Measurements from ENCODE around the gene STRN3.
"Not testable (repeated sequence)": the region's sequence is repeated elsewhere in the genome, so short reads cannot be mapped to it uniquely, and the experiment has no call there.

The STRN3 gene

DNA sequence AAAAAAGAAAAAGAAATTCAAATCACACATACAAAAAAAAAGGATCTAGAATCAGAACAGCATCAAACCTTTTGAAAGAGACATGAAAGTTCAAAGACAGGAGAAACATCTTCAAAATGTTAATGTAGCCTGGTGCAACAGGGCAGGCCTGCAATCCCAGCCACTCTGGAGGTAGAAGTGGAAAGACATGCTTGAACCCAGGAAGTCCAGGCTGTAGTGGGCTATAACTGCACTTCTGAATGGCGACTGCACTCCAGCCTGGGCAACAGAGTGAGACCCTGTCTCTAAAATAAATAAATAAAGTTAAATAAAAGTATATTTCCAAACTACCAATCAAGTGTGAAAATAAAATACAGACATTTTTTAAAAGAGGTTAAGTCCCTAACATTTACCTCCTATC is 19.5 kb downstream of the STRN3 start:
- TF ChIP-seq, protein P1, sequence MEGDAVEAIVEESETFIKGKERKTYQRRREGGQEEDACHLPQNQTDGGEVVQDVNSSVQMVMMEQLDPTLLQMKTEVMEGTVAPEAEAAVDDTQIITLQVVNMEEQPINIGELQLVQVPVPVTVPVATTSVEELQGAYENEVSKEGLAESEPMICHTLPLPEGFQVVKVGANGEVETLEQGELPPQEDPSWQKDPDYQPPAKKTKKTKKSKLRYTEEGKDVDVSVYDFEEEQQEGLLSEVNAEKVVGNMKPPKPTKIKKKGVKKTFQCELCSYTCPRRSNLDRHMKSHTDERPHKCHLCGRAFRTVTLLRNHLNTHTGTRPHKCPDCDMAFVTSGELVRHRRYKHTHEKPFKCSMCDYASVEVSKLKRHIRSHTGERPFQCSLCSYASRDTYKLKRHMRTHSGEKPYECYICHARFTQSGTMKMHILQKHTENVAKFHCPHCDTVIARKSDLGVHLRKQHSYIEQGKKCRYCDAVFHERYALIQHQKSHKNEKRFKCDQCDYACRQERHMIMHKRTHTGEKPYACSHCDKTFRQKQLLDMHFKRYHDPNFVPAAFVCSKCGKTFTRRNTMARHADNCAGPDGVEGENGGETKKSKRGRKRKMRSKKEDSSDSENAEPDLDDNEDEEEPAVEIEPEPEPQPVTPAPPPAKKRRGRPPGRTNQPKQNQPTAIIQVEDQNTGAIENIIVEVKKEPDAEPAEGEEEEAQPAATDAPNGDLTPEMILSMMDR (IDR thresholded peaks at IDR 0.05; ENCODE audit: control extremely low read depth, extremely low read depth, low read depth, missing control alignments) = no peak
- CTCF ChIA-PET = interaction anchor here (1.6 kb wide), 1 partner anchor 95 kb away, joined by 3 read pairs; no protein-coding TSS in a partner anchor
- DNase-seq (ENCODE audit: extremely low spot score) = no peak
- POLR2A ChIA-PET = no interaction called here

DNA sequence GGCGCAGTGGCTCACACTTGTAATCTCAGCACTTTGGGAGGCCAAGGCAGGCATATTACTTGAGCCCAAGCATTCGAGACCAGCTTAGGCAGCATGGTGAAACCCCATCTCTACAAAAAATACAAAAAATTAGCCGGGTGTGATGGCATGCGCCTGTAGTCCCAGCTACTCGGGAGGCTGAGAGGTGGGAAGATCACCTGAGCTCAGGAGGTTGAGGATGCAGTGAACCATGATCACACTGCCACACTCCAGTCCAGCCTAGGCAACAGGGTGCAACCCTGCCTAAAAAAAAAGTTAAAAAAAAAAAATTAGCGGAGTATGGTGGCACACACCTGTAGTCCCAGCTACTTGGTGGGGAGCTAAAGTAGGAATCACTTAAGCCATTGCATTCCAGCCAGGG is 22.2 kb downstream of the STRN3 start:
- DNase-seq (ENCODE audit: extremely low spot score); POLR2A ChIA-PET: not testable (repeated sequence)
- CTCF ChIA-PET = interaction anchor here (1.1 to 2.1 kb wide), 2 partner anchors 11 to 17 kb away, joined by 3 to 8 read pairs; no protein-coding TSS in a partner anchor

DNA sequence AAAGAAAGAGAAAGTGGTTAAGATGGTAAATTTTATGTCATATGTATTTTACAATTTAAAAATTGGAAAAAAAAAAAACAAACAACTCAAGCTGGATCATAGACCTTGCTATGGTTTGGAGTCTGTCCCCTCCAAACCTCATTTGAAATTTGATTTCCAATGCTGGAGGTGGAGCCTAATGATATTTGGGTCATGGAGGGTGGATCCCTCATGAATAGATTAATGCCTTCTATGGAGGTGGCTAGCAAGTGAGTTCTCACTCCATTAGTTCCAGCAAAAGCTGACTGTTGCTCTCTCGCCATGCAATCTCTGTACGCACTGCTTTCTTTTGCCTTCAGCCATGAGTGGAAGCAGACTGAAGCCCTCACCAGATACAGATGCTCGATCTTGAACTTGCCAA is 22.9 kb downstream of the STRN3 start:
- ChIA-PET CTCF (interaction anchor here (1.2 to 2.1 kb wide), 2 partner anchors 16 to 22 kb away, joined by 3 to 8 read pairs; no protein-coding TSS in a partner anchor), POLR2A (no interaction called here)
- DNase-seq (ENCODE audit: extremely low spot score) = no peak
- TF ChIP-seq, protein P1 (IDR thresholded peaks at IDR 0.05; ENCODE audit: control extremely low read depth, extremely low read depth, low read depth, missing control alignments) = no peak

DNA sequence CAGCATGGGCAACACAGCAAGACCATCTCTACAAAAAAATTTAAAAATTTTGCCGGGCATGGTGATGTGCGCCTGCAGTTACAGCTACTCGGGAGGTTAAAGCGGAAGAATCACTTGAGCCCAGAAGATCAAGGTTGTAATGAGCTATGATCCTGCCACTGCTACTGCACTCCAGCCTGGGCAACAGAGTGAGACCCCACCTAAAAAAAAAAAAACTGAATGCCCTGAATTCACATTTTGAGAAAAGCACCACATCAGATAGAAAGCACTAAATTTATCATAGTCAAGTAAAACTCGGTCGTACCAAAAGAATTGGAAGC is 24.9 kb downstream of the STRN3 start:
- TF ChIP-seq, protein P1 (IDR thresholded peaks at IDR 0.05; ENCODE audit: control extremely low read depth, extremely low read depth, low read depth, missing control alignments) = no peak
- CTCF ChIA-PET = no interaction called here
- POLR2A ChIA-PET = interaction anchor here (0.6 kb wide), 1 partner anchor 112 kb away, joined by 3 read pairs; no protein-coding TSS in a partner anchor
- no peak for DNase-seq (ENCODE audit: extremely low spot score)

DNA sequence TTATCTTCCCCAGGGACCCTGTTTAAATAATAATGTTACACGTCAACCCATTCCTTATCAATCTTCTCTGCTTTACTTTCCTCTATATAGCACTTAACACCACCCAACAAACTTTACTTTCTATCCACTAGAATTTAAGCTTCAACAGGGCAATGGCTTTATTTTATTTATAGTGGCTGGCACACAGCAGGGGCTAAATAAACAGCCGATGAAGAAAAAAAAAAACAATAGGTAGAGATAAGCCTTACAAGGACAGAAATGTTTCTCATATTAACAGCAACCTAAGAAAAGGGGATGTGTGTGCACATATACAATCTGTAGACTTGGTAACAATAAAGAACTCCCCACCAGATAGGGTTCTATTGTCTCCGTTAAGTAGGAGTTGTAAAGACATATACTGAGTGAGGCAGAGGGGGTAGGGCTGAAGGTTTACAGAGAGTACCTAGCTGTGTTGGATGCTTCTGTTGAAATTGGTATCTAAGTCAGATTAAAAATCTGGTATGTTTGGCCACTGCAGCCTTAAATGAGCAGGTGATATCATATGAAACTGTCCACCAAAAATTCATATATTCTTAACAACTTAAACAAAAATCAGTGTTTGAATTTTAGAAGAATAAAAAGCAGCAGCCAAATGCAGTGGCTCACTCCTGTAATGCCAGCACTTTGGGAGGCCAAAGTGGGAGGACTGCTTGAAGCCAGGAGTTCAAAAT is 25.4 kb downstream of the STRN3 start:
- TF ChIP-seq, protein P1 (IDR thresholded peaks at IDR 0.05; ENCODE audit: control extremely low read depth, extremely low read depth, low read depth, missing control alignments) = no peak
- ChIA-PET POLR2A (interaction anchor here (0.6 kb wide), 1 partner anchor 111 kb away, joined by 3 read pairs; no protein-coding TSS in a partner anchor), CTCF (no interaction called here)
- DNase-seq (ENCODE audit: extremely low spot score) = no peak

DNA sequence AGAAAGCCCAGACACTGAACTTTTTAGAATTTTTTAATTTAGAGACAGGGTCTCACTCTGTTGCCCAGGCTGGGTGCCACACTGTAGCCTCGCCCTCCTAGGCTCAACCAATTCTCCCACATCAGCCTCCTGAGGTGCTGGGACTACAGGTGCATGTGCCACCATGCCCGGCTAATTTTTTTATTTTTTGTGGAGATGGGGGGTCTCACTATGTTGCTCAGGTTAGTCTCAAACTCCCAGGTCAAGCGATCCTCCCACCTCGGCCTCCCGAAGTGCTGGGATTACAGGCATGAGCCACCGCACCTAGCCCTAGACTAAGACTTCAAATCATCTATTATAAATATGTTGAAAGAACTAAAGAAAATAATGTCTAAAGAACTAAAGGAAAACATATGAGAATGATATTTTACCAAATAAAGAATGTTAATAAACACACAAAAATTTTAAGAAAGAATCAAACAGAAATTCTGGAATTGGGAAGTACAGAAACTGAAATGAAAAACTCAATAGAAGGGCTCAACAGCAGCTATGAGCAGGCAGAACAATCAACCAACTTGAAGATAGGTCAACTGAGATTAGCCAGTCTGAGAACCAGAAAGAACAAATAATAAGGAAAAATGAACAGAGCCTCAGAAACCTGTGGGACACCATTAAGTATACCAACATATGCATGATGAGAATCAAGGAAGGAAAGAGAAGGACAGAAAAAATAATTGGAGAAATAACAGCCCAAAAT is 27.0 kb downstream of the STRN3 start:
- CTCF ChIA-PET = interaction anchor here (2.0 kb wide), 1 partner anchor 13 kb away, joined by 5 read pairs; no protein-coding TSS in a partner anchor
- DNase-seq (ENCODE audit: extremely low spot score) = no peak
- POLR2A ChIA-PET = no interaction called here
- TF ChIP-seq, protein P1 (IDR thresholded peaks at IDR 0.05; ENCODE audit: control extremely low read depth, extremely low read depth, low read depth, missing control alignments) = no peak

Data from GM10248 (cell line).